T47D (cell line): ENCODE measurements around the gene UBE4B.
"Not testable (repeated sequence)": the region's sequence is repeated elsewhere in the genome, so short reads cannot be mapped to it uniquely, and the experiment has no call there.

Experiments
- DNase-seq, 2 experiments: peaks; one replicate each; pipeline versions ENCODE4 v3.0.0 to v3.0.0-alpha.2; 2011 to 2012; ENCODE audit warnings: low read depth in 1 of 2, low spot score in 1 of 2
- JUND ChIP-seq: IDR thresholded peaks from 2 replicates; pipeline ENCODE4 v1.6.1; 2012; ENCODE audit warnings: low read depth
- in situ Hi-C: cut with HindIII; loops from 2 replicates; pipeline ENCODE4 v1.10.0; 2016; ENCODE audit warnings: low sequenced_read_pairs, low pct_unique_long_range_greater_than_20kb

UBE4B gene

DNA sequence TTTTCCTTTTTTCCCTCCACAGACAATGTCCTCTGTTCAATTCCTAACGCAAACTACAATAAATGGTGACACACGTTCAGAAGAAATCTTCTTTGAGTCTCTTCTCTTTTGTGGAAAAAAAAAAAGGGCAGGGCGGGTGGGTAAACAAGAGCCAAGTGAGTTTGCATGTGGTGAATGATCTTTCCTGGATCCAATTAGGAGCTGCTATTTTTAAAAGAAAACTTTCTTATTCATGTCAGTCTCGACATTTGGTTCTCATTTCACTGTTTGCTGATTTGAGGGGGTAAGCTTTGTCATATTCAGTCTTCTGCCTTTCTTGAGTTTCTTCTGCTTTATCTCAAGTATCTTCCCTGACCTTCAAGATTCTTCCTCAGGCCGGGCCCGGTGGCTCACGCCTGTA is 148.4 kb downstream of the UBE4B start:
- TF ChIP-seq JUND: no peak
- no peak for DNase-seq
- in situ Hi-C loops: no loop called here

DNA sequence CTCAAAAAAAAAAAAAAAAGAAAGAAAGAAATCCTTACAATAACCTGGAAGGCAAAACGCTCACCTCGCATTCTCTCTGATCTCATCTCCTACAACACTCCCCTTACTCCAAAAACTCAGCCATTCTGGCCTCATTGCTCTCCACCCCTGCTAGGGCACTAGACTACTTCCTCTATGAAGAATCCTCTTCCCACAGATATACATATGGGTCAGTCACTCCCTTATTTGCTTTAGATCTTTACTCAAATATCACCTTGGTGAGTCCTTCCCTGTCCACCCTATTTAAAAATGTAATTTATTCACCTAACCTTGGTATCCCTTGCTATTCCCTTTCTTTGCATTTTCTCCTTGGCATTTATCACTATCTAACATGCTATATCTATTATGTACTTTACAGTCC is 153.0 kb downstream of the UBE4B start:
- TF ChIP-seq JUND: no peak
- DNase-seq: no peak
- in situ Hi-C loops: no loop called here

DNA sequence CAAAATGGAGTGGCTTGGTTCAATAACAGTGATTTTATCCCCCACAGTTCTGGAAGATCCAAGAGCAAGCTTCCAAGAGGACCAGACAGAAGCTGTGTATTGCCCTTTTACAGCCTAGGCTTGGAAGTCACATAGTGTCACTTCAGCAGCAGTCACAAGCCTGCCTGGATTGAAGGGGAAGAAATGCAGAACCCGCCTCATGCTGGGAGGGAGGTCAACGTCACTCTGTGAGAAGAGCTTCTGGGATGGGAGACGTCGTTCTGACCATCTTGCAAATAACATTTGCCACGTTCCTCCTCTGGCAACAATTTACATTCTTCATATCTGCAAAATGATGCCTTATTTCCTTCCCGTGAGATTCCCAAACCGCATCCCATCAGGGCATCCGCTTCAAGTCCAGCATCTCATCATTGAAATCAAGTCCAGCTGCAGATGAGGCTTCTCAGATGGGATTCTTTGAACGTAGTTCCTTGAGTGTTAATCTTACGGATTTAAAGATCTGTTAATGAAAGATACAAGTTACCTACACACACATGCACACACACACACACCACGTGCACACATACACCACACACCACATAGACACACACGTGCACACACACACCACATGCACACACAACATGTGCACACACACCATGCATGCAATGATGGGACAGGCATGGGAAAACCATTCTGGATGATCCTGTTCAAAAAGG is 153.7 kb downstream of the UBE4B start:
- in situ Hi-C loops: no loop called here
- no peak for TF ChIP-seq JUND
- DNase-seq: no peak

DNA sequence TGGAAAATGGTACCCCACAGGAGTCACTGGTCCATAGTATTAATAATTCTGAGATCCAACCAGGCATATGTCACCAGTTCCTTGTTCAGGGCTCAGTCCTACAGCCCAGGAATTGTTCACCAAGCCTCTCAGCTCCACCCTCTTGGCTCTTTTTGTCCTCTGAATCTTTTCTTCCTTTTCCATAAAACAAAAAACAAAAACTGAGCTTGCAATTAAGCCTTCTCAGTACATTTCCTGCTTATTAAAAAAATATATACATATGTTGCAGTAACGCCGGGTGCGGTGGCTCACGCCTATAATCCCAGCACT is 154.2 kb downstream of the UBE4B start:
- in situ Hi-C loops: no loop called here
- no peak for TF ChIP-seq JUND
- DNase-seq: no peak

- no peak for TF ChIP-seq JUND
- no peak for DNase-seq
- in situ Hi-C loops: no loop called here
Observed at GRCh38 chr1:10188133-10188650, 155.4 kb downstream of the UBE4B start.

DNA sequence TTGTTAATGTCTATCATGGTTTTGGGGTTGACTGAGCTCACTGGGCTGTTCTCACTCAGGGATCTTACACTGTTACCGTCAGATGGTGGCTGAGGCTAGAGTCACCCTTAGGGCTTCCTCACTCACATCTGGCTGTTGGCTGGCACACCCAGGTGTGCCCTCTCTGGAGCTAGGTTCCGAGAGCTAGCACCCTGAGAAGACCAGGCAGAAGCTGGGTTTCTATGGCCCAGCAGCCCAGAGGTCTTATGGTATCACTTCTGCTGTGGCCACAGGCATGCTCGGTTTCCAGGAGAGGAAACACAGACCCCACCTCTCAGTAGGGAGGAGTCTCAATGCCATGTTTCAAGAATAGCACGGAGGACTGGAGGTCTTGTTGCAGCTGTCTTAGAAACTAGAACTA is 156.9 kb downstream of the UBE4B start:
- in situ Hi-C loops: no loop called here
- no peak for DNase-seq
- no peak for TF ChIP-seq JUND

GRCh38 chr1:10192263-10192662 is 159.5 kb downstream of the UBE4B start:
- no peak for TF ChIP-seq JUND
- DNase-seq: no peak
- in situ Hi-C loops: no loop called here

DNA sequence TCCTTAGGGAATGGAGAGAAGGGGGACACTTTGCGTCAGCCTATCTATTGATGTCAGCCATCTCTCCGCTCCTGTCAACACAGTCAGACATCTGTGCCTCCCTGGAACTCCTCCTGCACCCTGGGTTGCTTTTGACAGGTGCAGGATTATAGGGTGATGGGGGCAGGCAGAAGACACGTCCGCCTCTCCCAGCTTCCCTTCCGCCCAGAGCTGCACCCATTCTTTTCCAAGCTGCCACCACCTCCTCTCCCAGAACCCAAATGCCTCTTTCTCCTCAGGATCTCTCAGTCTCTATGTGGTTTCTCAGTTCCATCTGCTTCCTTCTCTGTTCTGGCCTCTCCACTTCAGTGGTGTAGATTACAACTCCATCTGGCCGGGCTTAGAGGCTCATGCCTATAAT is 160.5 kb downstream of the UBE4B start:
- in situ Hi-C loops: no loop called here

GRCh38 chr1:10195570-10195969 is 162.8 kb downstream of the UBE4B start:
- peak in 1 of 2 experiments; percentile 10 for DNase-seq
- TF ChIP-seq JUND: no peak

More for the DNA sequence above, 160.5 kb downstream of the UBE4B start:
- no peak for DNase-seq
- TF ChIP-seq JUND: no peak

GRCh38 chr1:10196976-10197375 is 164.2 kb downstream of the UBE4B start:
- in situ Hi-C loops: no loop called here
- DNase-seq: no peak
- TF ChIP-seq JUND: no peak

More at GRCh38 chr1:10195570-10195969, 162.8 kb downstream of the UBE4B start:
- in situ Hi-C loops: no loop called here

DNA sequence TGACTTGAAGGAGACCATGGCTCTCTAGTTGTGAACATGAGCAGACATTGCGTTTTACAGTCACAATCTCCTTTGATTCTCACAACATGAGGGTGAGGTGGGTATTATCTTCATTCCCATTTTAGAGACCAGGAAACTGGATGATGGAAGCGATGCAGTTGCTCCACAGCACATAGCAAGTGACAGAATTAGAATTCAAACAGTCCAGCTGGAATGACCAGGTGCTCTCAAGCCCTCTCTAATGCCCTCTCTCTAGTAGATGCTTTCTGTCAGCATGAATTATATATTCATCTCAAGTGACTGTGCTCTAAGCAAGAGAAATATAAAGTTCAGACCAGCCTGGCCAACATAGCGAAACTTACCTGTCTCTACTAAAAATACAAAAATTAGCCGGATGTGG is 167.9 kb downstream of the UBE4B start:
- in situ Hi-C loops: no loop called here
- no peak for TF ChIP-seq JUND
- DNase-seq: no peak

GRCh38 chr1:10204003-10204642 is 171.4 kb downstream of the UBE4B start:
- in situ Hi-C loops: no loop called here
- DNase-seq: no peak
- TF ChIP-seq JUND: no peak

GRCh38 chr1:10205206-10205605 is 172.4 kb downstream of the UBE4B start:
- DNase-seq, in situ Hi-C loops: not testable (repeated sequence)

DNA sequence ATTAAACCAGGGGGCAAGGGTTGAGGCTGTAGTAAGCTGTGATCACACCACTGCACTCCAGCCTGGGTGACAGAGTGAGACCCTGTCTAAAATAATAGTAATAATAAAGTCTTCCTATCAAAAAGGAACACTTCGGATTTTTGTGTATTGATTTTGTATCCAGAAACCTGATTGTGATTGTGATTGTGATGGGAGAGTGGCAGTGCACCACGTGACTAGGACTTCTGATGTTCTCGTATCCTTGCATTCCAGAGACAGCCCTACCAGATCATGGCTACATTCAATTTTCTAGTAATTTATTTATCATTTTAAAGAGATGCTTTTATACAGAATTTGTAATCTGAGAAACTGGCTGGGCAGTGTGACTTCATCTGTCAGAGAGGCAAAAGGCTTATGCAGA is 175.1 kb downstream of the UBE4B start:
- in situ Hi-C loops: no loop called here
- DNase-seq: no peak
- TF ChIP-seq JUND: no peak
